Measurements from ENCODE around the gene NUDT22. TPM values are rescaled to one million over a fixed set of nuclear protein-coding genes. Genes with fewer than 3 reads are reported as not detected.

The NUDT22 gene
- total RNA-seq, 2 experiments from 2014 or later, result 66.0 to 69.2 TPM

DNA sequence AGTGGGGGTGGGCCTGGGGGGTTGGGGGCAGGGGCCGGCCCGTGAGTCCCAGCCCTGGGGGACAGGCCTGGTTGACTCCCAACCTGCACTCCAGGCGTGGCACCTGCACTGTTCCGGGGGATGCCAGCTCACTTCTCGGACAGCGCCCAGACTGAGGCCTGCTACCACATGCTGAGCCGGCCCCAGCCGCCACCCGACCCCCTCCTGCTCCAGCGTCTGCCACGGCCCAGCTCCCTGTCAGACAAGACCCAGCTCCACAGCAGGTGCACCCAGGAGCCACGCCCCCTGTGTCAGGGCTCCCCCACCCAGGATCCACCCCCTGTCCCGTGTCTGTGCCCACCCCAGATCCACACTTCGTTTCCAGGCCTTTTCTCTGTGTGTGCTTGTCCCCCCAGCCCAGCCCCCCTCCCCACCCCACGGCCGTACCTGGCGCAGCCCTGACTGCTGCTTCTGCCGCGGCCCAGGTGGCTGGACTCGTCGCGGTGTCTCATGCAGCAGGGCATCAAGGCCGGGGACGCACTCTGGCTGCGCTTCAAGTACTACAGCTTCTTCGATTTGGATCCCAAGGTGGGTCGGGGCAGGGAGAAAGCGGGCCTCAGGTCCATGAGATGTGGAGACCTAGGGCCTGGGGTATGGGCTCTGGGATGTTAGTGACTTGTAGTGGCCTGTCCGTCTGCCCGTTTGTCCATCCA is 14.7 kb upstream of the NUDT22 start:
- Mint-ChIP-seq H3K27me3 (no peaks in the 10 kb centered on the region), H3K4me1 (ENCODE audit: low read depth) (peaks cover 41% of the 10 kb centered on the region), H3K9me3 (no peaks in the 10 kb centered on the region), H3K4me3 (no peak overlapping the region), H3K36me3 (ENCODE audit: low read depth) (peaks cover 61% of the 10 kb centered on the region), H3K27ac (peak overlapping the region; percentile 67)
- TF ChIP-seq, protein P1, sequence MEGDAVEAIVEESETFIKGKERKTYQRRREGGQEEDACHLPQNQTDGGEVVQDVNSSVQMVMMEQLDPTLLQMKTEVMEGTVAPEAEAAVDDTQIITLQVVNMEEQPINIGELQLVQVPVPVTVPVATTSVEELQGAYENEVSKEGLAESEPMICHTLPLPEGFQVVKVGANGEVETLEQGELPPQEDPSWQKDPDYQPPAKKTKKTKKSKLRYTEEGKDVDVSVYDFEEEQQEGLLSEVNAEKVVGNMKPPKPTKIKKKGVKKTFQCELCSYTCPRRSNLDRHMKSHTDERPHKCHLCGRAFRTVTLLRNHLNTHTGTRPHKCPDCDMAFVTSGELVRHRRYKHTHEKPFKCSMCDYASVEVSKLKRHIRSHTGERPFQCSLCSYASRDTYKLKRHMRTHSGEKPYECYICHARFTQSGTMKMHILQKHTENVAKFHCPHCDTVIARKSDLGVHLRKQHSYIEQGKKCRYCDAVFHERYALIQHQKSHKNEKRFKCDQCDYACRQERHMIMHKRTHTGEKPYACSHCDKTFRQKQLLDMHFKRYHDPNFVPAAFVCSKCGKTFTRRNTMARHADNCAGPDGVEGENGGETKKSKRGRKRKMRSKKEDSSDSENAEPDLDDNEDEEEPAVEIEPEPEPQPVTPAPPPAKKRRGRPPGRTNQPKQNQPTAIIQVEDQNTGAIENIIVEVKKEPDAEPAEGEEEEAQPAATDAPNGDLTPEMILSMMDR (IDR thresholded peaks at IDR 0.05), result no peak
- ChIA-PET CTCF (interaction anchor here (1.7 kb wide), 1 partner anchor 13 kb away, joined by 6 read pairs; no protein-coding TSS in a partner anchor), POLR2A (interaction anchor here (0.6 to 9.7 kb wide), 9 partner anchors 9 to 536 kb away, joined by 3 to 151 read pairs (median 4); partner anchors contain the start of genes DNAJC4, NUDT22 and TRPT1)
- ATAC-seq, result no peak
- intact Hi-C loops (cut with micrococcal nuclease), result no loop called here
- DNase-seq, result no peak

- H3K36me3 Mint-ChIP-seq (ENCODE audit: low read depth), result peaks cover 37% of the 10 kb centered on the region
- no peaks in the 10 kb centered on the region for H3K9me3 Mint-ChIP-seq
- DNase-seq, result no peak
- H3K4me3 Mint-ChIP-seq, result no peak overlapping the region
- H3K27me3 Mint-ChIP-seq, result no peaks in the 10 kb centered on the region
- H3K27ac Mint-ChIP-seq, result no peak overlapping the region
- ChIA-PET POLR2A (interaction anchor here (1.8 to 4.4 kb wide), 3 partner anchors 7 to 10 kb away, joined by 8 to 33 read pairs (median 31); partner anchors contain the start of genes FERMT3, NUDT22 and TRPT1), CTCF (interaction anchor here (1.1 to 4.0 kb wide), 7 partner anchors 9 to 84 kb away, joined by 3 to 34 read pairs (median 4); partner anchors contain the start of genes CATSPERZ, FERMT3, NUDT22 and PLCB3)
- intact Hi-C loops (cut with micrococcal nuclease), result no loop called here
- peak; percentile 26 for ATAC-seq
- TF ChIP-seq, protein P1 (IDR thresholded peaks at IDR 0.05), result peak; percentile 20
- peaks cover 24% of the 10 kb centered on the region for H3K4me1 Mint-ChIP-seq (ENCODE audit: low read depth)
These were observed 9.2 kb upstream of the NUDT22 start for GRCh38 chr11:64216879-64217278.

GRCh38 chr11:64218628-64219353 is 7.3 kb upstream of the NUDT22 start:
- TF ChIP-seq, protein P1 (IDR thresholded peaks at IDR 0.05), result no peak
- ChIA-PET CTCF (interaction anchor here (4.0 kb wide), 1 partner anchor 13 kb away, joined by 34 read pairs; the partner anchor contains the start of gene FERMT3), POLR2A (interaction anchor here (0.6 to 4.4 kb wide), 6 partner anchors 8 to 33 kb away, joined by 3 to 33 read pairs (median 6); partner anchors contain the start of genes FERMT3 and STIP1)
- intact Hi-C loops (cut with micrococcal nuclease), result no loop called here
- Mint-ChIP-seq H3K9me3 (no peaks in the 10 kb centered on the region), H3K36me3 (ENCODE audit: low read depth) (peaks cover 27% of the 10 kb centered on the region), H3K4me3 (no peak overlapping the region), H3K27ac (no peak overlapping the region), H3K4me1 (ENCODE audit: low read depth) (peaks cover 17% of the 10 kb centered on the region), H3K27me3 (no peaks in the 10 kb centered on the region)
- DNase-seq (no peak), ATAC-seq (no peak)

DNA sequence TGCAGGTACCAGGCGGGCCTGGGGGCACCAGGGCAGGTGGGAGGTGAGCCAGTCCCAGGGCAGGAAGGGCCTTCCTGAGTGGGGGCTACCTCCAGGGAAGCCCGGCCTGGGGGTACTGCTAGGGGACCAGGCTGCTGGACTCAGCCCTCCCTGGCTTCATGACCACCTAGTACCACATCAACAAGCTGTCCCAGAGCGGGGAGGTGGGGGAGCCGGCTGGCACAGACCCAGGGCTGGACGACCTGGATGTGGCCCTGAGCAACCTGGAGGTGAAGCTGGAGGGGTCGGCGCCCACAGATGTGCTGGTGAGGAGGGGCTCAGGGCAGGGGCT is 6.8 kb upstream of the NUDT22 start:
- Mint-ChIP-seq H3K27me3 (no peaks in the 10 kb centered on the region), H3K9me3 (no peaks in the 10 kb centered on the region), H3K36me3 (ENCODE audit: low read depth) (peaks cover 26% of the 10 kb centered on the region), H3K4me1 (ENCODE audit: low read depth) (peaks cover 14% of the 10 kb centered on the region), H3K27ac (no peak overlapping the region), H3K4me3 (no peak overlapping the region)
- intact Hi-C loops (cut with micrococcal nuclease), result no loop called here
- ChIA-PET CTCF (interaction anchor here (4.0 kb wide), 1 partner anchor 13 kb away, joined by 34 read pairs; the partner anchor contains the start of gene FERMT3), POLR2A (interaction anchor here (0.6 to 4.4 kb wide), 6 partner anchors 8 to 34 kb away, joined by 3 to 33 read pairs (median 6); partner anchors contain the start of genes FERMT3 and STIP1)
- TF ChIP-seq, protein P1 (IDR thresholded peaks at IDR 0.05), result no peak
- DNase-seq, result no peak
- ATAC-seq, result no peak
